ENCODE data around the gene ECEL1. TPM values are rescaled to one million over a fixed set of nuclear protein-coding genes. Genes with fewer than 3 reads are reported as not detected.

Gene ECEL1, protein sequence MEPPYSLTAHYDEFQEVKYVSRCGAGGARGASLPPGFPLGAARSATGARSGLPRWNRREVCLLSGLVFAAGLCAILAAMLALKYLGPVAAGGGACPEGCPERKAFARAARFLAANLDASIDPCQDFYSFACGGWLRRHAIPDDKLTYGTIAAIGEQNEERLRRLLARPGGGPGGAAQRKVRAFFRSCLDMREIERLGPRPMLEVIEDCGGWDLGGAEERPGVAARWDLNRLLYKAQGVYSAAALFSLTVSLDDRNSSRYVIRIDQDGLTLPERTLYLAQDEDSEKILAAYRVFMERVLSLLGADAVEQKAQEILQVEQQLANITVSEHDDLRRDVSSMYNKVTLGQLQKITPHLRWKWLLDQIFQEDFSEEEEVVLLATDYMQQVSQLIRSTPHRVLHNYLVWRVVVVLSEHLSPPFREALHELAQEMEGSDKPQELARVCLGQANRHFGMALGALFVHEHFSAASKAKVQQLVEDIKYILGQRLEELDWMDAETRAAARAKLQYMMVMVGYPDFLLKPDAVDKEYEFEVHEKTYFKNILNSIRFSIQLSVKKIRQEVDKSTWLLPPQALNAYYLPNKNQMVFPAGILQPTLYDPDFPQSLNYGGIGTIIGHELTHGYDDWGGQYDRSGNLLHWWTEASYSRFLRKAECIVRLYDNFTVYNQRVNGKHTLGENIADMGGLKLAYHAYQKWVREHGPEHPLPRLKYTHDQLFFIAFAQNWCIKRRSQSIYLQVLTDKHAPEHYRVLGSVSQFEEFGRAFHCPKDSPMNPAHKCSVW
- total RNA-seq (2022; extraction: Qiagen RNA extraction; ENCODE audit: low read depth) = 0.07 to 0.31 TPM (median 0.21 TPM) in 4 of 5 replicates, not detected in the other

DNA sequence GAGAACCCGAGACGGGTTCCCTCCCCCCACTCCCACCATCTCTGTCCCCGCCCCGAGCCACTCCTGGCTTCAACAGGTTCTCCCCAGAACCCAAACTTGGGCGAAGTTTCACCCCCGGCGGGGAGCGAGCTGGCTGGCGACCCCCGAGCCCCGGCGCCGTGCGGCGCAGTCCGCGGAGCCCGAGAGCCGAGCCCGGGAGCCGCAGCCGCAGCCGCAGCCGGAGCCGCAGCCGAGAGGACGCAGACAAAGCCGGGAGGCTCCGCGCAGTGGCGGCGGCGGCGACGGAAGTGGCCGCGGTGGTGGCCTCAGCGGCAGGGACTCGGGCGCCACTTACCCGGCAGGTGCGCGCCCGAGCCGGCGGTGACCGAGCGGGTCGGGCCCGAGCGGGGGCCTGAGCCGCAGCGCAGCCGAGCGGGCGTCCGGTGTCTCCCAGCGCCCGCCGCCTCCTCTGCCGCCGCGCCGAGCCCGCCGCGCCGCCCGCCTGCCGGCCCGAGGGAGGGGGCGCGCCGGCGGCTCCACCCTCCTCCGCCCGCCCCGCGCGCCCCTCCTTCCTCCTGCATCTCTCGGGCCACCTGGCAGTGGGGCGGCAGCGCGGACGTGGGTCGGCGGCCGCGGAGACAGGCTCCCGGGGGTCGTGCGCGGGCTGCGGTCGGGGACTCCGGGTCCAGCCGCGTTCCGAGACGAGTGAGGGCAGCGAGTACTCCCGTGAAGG lies at the start of gene ECEL1:
Gene ECEL1 (minus strand): TSS at position 450 of the 712 bp plus-strand sequence. CDS start 1,181 bp downstream, outside the sequence.

DNA sequence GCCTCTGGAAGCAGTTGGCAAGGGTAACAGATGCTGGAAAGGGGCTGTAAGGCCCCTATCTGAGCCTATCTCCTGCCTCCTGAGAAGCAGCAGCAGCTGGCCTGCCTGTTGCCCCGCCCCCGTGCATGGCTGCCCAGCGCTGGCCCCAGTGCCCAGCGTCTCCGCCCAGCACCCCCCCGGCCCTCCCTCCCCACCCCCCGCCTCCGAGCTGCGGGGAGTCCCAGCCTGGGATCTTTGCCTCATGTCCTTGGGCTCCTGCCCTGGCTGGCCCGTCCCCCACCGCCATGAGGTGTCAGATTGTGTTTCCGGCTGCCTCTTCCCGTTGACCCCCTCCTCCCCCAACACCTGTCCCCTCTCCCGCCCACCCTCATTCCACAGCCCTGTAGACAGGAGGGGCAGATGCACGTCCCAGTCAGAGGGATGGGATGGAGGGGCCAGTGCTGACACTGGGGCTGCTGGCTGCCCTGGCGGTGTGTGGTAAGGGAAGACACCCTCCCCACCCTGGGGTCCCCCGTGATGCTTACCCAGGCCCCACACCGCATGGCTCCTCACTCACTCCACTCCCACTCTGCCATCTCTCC lies 38.2 kb upstream of the ECEL1 start, which contains the start of gene CHRND:
Gene CHRND (plus strand): TSS at position 370 of the 581 bp plus-strand sequence. CDS start 56 bp downstream, at position 426.

GRCh38 chr2:232519581-232520438 lies 32.2 kb upstream of the ECEL1 start, which contains the start of gene PRSS56:
Gene PRSS56, plus strand, starts transcription at chr2:232520388. Its CDS starts 211 bp downstream, at chr2:232520599.

GRCh38 chr2:232455426-232456255 lies 32.0 kb downstream of the ECEL1 start, which contains the start of gene ALPI:
Gene ALPI, plus strand, starts transcription at chr2:232456153. Its CDS starts 47 bp downstream, at chr2:232456200.

Other genes starting within 250 kb of the ECEL1 start
- gene ALPP, start 109.1 kb downstream of the ECEL1 start, total RNA-seq (2022; extraction: Qiagen RNA extraction; ENCODE audit: low read depth) = 2.4 to 3.3 TPM (median 2.7 TPM) in 5 replicates
- 0.20 to 0.38 TPM (median 0.22 TPM) in 4 of 5 replicates, not detected in the other for gene ALPG, start 81.0 kb downstream of the ECEL1 start, total RNA-seq (2022; extraction: Qiagen RNA extraction; ENCODE audit: low read depth)
- not detected in 5 replicates for gene ALPI, start 31.7 kb downstream of the ECEL1 start, total RNA-seq (2022; extraction: Qiagen RNA extraction; ENCODE audit: low read depth)
- gene PRSS56, start 32.6 kb upstream of the ECEL1 start, total RNA-seq (2022; extraction: Qiagen RNA extraction; ENCODE audit: low read depth) = 0.08 to 0.31 TPM (median 0.20 TPM) in 4 of 5 replicates, not detected in the other
- not detected in 5 replicates for gene CHRND, start 38.3 kb upstream of the ECEL1 start, total RNA-seq (2022; extraction: Qiagen RNA extraction; ENCODE audit: low read depth)
- gene CHRNG, start 51.9 kb upstream of the ECEL1 start, total RNA-seq (2022; extraction: Qiagen RNA extraction; ENCODE audit: low read depth) = not detected in 5 replicates
- 4.1 to 6.7 TPM (median 4.7 TPM) in 5 replicates for gene TIGD1, start 62.7 kb upstream of the ECEL1 start, total RNA-seq (2022; extraction: Qiagen RNA extraction; ENCODE audit: low read depth)
- 93.6 to 338 TPM (median 101 TPM) in 5 replicates for gene EIF4E2, start 62.9 kb upstream of the ECEL1 start, total RNA-seq (2022; extraction: Qiagen RNA extraction; ENCODE audit: low read depth)
- gene EFHD1, start 145.8 kb upstream of the ECEL1 start, total RNA-seq (2022; extraction: Qiagen RNA extraction; ENCODE audit: low read depth) = 1.8 to 4.6 TPM (median 3.5 TPM) in 5 replicates
- gene GIGYF2, start 209.5 kb upstream of the ECEL1 start, total RNA-seq (2022; extraction: Qiagen RNA extraction; ENCODE audit: low read depth) = 22.9 to 32.4 TPM (median 28.7 TPM) in 5 replicates